Right cardiac atrium (tissue), 5 donors: ENCODE data around the gene GRIK4. TPM values are rescaled to one million over a fixed set of nuclear protein-coding genes. Genes with fewer than 3 reads are reported as not detected.

Source experiments
- ATAC-seq, 2 donors: fragments of 200-7000 bp; cut with Tn5 transposase; one replicate each; pipeline versions ENCODE4 v1.8.0 to v1.9.1; 2020; ENCODE audit warnings: moderate library complexity in 2 of 2, mild to moderate bottlenecking in 1 of 2
- DNase-seq, 3 donors: peaks; one replicate each; pipeline ENCODE4 v3.0.0-alpha.2; 2020
- H3K27ac ChIP-seq: one replicate; pipeline ENCODE4 v1.5.1; 2013; ENCODE audit warnings: mild to moderate bottlenecking, low read length, control low read depth, moderate library complexity
- H3K27me3 ChIP-seq: one replicate; pipeline ENCODE4 v1.6.1; 2013; ENCODE audit not compliant: control insufficient read depth, insufficient read depth
- H3K4me1 ChIP-seq: one replicate; pipeline ENCODE4 v1.6.1; 2013; ENCODE audit warnings: low read length; ENCODE audit not compliant: control insufficient read depth, insufficient read depth
- H3K4me3 ChIP-seq: one replicate; pipeline ENCODE4 v1.5.1; 2013; ENCODE audit warnings: low read length, control low read depth
- H3K9me3 ChIP-seq: one replicate; pipeline ENCODE4 v1.6.1; 2013; ENCODE audit warnings: low read length; ENCODE audit not compliant: control insufficient read depth
- WGBS: extraction: QIAGEN DNeasy Blood & Tissue Kit; methylation state at CpG from one replicate; pipeline ENCODE4 v1.1.7; 2013; 5-methylcytosine and 5-hydroxymethylcytosine counted together
- intact Hi-C, 4 donors: fragments of 100-400 bp; cut with DNase I; formaldehyde crosslinking; loops; one replicate each; pipeline versions ENCODE4 v1.11.0 to v1.14.0; 2022 to 2023
- polyA plus RNA-seq: library from polyadenylated mRNA; stranded (reverse); fragments of 200-250 nt; gene quantifications from one replicate; pipeline ENCODE4 v1.2.3, GENCODE V29; 2013
- total RNA-seq, 4 donors: library from RNA; stranded (reverse); fragmentation: NEBNext Ultra II Directional; extraction: Animal tissue kit (Norgen Biotek cat#: 25700); gene quantifications; one replicate each; pipeline ENCODE4 v1.2.1, GENCODE V29; 2021
- donor health status: healthy with polysubstance abuse.
- donor health status: DM: no; HTN: yes; CAD: no.
- donor health status: DM: no; HTN: no; CAD: no.
- donor health status: DM: no; HTN: yes; CAD: no; lungs with severe emphysema.
- donor health status: DM: yes; HTN: yes; CAD: no.

GRIK4 gene
- total and polyA plus RNA-seq, 5 donors = 0.32 to 3.4 (median 0.80) TPM; not detected in 1

GRCh38 chr11:120952461-120953434 lies 441.2 kb downstream of the GRIK4 start:
- H3K4me1 ChIP-seq = peaks cover 3% of the 10 kb centered on the region
- H3K4me3 ChIP-seq = no peak overlapping the region
- intact Hi-C loops = loop anchor here (2.0 to 10.0 kb wide), 5 partner anchors 162 to 442 kb away; partner anchors contain the start of gene GRIK4 (in 3 of the 4)

GRCh38 chr11:120954381-120954780 lies 442.8 kb downstream of the GRIK4 start:
- DNase-seq (no peak), ATAC-seq (no peak)
- 67% methylated on average over 7 of the region's 7 CpGs for WGBS
- Histone ChIP-seq H3K27ac (no peak overlapping the region), H3K27me3 (no peaks in the 10 kb centered on the region), H3K4me3 (no peak overlapping the region), H3K9me3 (no peaks in the 10 kb centered on the region), H3K4me1 (peaks cover 3% of the 10 kb centered on the region)
- intact Hi-C loops = loop anchor here (5.0 to 10.0 kb wide), 4 partner anchors 160 to 442 kb away; partner anchors contain the start of gene GRIK4 (in 2 of the 4)

More at GRCh38 chr11:120952461-120953434, 441.2 kb downstream of the GRIK4 start:
- Histone ChIP-seq H3K9me3 (no peaks in the 10 kb centered on the region), H3K27me3 (no peaks in the 10 kb centered on the region), H3K27ac (no peak overlapping the region)
- WGBS = 20% methylated on average over 20 of the region's 20 CpGs
- ATAC-seq (peak; percentile 90), DNase-seq (peak; percentile 74 to 93 (median 89))

- intact Hi-C loops = loop anchor here (10.0 kb wide), 3 partner anchors 158 to 442 kb away; partner anchors contain the start of gene GRIK4 (in 1 of the 4)
- H3K27ac ChIP-seq = no peak overlapping the region
- WGBS = 84% methylated on average over 16 of the region's 16 CpGs
- ATAC-seq (no peak), DNase-seq (no peak)
- no peaks in the 10 kb centered on the region for H3K9me3 ChIP-seq
- H3K4me1 ChIP-seq = peaks cover 3% of the 10 kb centered on the region
- no peak overlapping the region for H3K4me3 ChIP-seq
- H3K27me3 ChIP-seq = no peaks in the 10 kb centered on the region
These were observed 445.4 kb downstream of the GRIK4 start for GRCh38 chr11:120956710-120957495.

- no peaks in the 10 kb centered on the region for H3K9me3 ChIP-seq
These were observed 446.6 kb downstream of the GRIK4 start for GRCh38 chr11:120958185-120958584.

GRCh38 chr11:120959189-120959588 lies 447.6 kb downstream of the GRIK4 start:
- intact Hi-C loops = loop anchor here (10.0 kb wide), 3 partner anchors 156 to 444 kb away; partner anchors contain the start of gene GRIK4 (in 1 of the 4)

More at GRCh38 chr11:120958185-120958584, 446.6 kb downstream of the GRIK4 start:
- Histone ChIP-seq H3K4me3 (no peak overlapping the region), H3K4me1 (no peaks in the 10 kb centered on the region), H3K27me3 (no peaks in the 10 kb centered on the region), H3K27ac (no peak overlapping the region)
- DNase-seq (no peak), ATAC-seq (no peak)
- intact Hi-C loops = loop anchor here (10.0 kb wide), 3 partner anchors 157 to 443 kb away; partner anchors contain the start of gene GRIK4 (in 1 of the 4)
- 91% methylated on average over 14 of the region's 14 CpGs for WGBS

GRCh38 chr11:120964857-120965256 lies 453.3 kb downstream of the GRIK4 start:
- 86% methylated on average over 1 of the region's 1 CpG for WGBS
- H3K4me1 ChIP-seq = no peaks in the 10 kb centered on the region
- intact Hi-C loops = no loop called here
- H3K27me3 ChIP-seq = no peaks in the 10 kb centered on the region
- DNase-seq (no peak), ATAC-seq (no peak)
- no peaks in the 10 kb centered on the region for H3K9me3 ChIP-seq
- no peak overlapping the region for H3K27ac ChIP-seq
- no peak overlapping the region for H3K4me3 ChIP-seq

More at GRCh38 chr11:120959189-120959588, 447.6 kb downstream of the GRIK4 start:
- no peak overlapping the region for H3K4me3 ChIP-seq
- H3K27ac ChIP-seq = no peak overlapping the region
- no peaks in the 10 kb centered on the region for H3K9me3 ChIP-seq
- no peaks in the 10 kb centered on the region for H3K27me3 ChIP-seq
- ATAC-seq (no peak), DNase-seq (no peak)
- H3K4me1 ChIP-seq = no peaks in the 10 kb centered on the region
- WGBS = 74% methylated on average over 3 of the region's 3 CpGs

- 93% methylated on average over 14 of the region's 14 CpGs for WGBS
These were observed 455.3 kb downstream of the GRIK4 start for GRCh38 chr11:120966840-120967239.

GRCh38 chr11:120969993-120970392 lies 458.4 kb downstream of the GRIK4 start:
- ATAC-seq (no peak), DNase-seq (no peak)
- Histone ChIP-seq H3K4me1 (no peaks in the 10 kb centered on the region), H3K4me3 (no peak overlapping the region), H3K27ac (no peak overlapping the region), H3K9me3 (no peaks in the 10 kb centered on the region), H3K27me3 (no peaks in the 10 kb centered on the region)
- intact Hi-C loops = no loop called here
- 87% methylated on average over 6 of the region's 6 CpGs for WGBS

More at GRCh38 chr11:120966840-120967239, 455.3 kb downstream of the GRIK4 start:
- H3K4me3 ChIP-seq = no peak overlapping the region
- H3K4me1 ChIP-seq = no peaks in the 10 kb centered on the region
- DNase-seq (peak in 1 of 3 donors; percentile 39), ATAC-seq (no peak)
- intact Hi-C loops = no loop called here
- H3K27me3 ChIP-seq = no peaks in the 10 kb centered on the region
- no peak overlapping the region for H3K27ac ChIP-seq
- H3K9me3 ChIP-seq = no peaks in the 10 kb centered on the region

GRCh38 chr11:120971825-120972224 lies 460.3 kb downstream of the GRIK4 start:
- no peaks in the 10 kb centered on the region for H3K9me3 ChIP-seq
- intact Hi-C loops = no loop called here
- no peak overlapping the region for H3K27ac ChIP-seq
- WGBS = 94% methylated on average over 4 of the region's 4 CpGs
- no peaks in the 10 kb centered on the region for H3K27me3 ChIP-seq
- DNase-seq = no peak
- ATAC-seq = no peak
- no peaks in the 10 kb centered on the region for H3K4me1 ChIP-seq
- H3K4me3 ChIP-seq = no peak overlapping the region

GRCh38 chr11:120972621-120973020 lies 461.1 kb downstream of the GRIK4 start:
- Histone ChIP-seq H3K9me3 (no peaks in the 10 kb centered on the region), H3K27me3 (no peaks in the 10 kb centered on the region), H3K27ac (no peak overlapping the region), H3K4me1 (no peaks in the 10 kb centered on the region), H3K4me3 (no peak overlapping the region)
- WGBS = 95% methylated on average over 6 of the region's 6 CpGs
- ATAC-seq (no peak), DNase-seq (no peak)
- intact Hi-C loops = no loop called here
